WTC11 (cell line): ENCODE results near the gene MRFAP1. TPM values are rescaled to one million over a fixed set of nuclear protein-coding genes. Genes with fewer than 3 reads are reported as not detected.

Source experiments
- ATAC-seq: fragments of 200-7000 bp; cut with Tn5 transposase; 2 replicates; pipeline ENCODE4 v1.10.0; 2021; ENCODE audit warnings: mild to moderate bottlenecking, moderate library complexity
- CTCF ChIA-PET: fragments of 300-600 bp; sonication (Branson Sonifier 250); formaldehyde crosslinking; loops from one replicate; lab custom pipeline; 2021; ENCODE audit warnings: antibody characterized with exemption; lab: Charles Lee
- POLR2A ChIA-PET: fragments of 350-600 bp; sonication (Branson Sonifier 250); formaldehyde crosslinking; loops from one replicate; lab custom pipeline; 2021; ENCODE audit warnings: antibody characterized with exemption; lab: Charles Lee
- DNase-seq: peaks from one replicate; pipeline ENCODE4 v3.0.0; 2021; ENCODE audit warnings: low spot score
- H3K27ac Mint-ChIP-seq: 2 replicates; pipeline ENCODE4 v1.8.0; 2021; ENCODE audit warnings: mixed read lengths
- H3K27me3 Mint-ChIP-seq: 2 replicates; pipeline ENCODE4 v1.8.0; 2021; ENCODE audit warnings: low read depth, mild to moderate bottlenecking, moderate library complexity, mixed read lengths
- H3K36me3 Mint-ChIP-seq: 2 replicates; pipeline ENCODE4 v1.8.0; 2021; ENCODE audit warnings: mixed read lengths
- H3K4me1 Mint-ChIP-seq: 2 replicates; pipeline ENCODE4 v1.8.0; 2022; ENCODE audit warnings: mixed read lengths
- H3K4me3 Mint-ChIP-seq: 2 replicates; pipeline ENCODE4 v1.8.0; 2021; ENCODE audit warnings: mild to moderate bottlenecking, moderate library complexity, mixed read lengths
- H3K9me3 Mint-ChIP-seq: 2 replicates; pipeline ENCODE4 v1.8.0; 2021; ENCODE audit warnings: mixed read lengths
- CREB1 ChIP-seq: sonication (generic); formaldehyde crosslinking; IDR thresholded peaks from 2 replicates; pipeline ENCODE4 v1.8.0; 2023; ENCODE audit warnings: mild to moderate bottlenecking, missing genetic modification reagents
- ESRRA ChIP-seq: sonication (generic); formaldehyde crosslinking; IDR thresholded peaks from 2 replicates; pipeline ENCODE4 v1.8.1; 2022; ENCODE audit warnings: mild to moderate bottlenecking, missing genetic modification reagents, borderline replicate concordance
- JAZF1 ChIP-seq: fragments of 250-450 bp; sonication (Bioruptor Pico); IDR thresholded peaks from 2 replicates; pipeline ENCODE4 v1.9.0; 2021; ENCODE audit warnings: moderate library complexity, mild to moderate bottlenecking, inconsistent platforms
- MYBL2 ChIP-seq: sonication (generic); formaldehyde crosslinking; IDR thresholded peaks from 2 replicates; pipeline ENCODE4 v1.8.1; 2023; ENCODE audit warnings: mild to moderate bottlenecking, moderate library complexity, missing genetic modification reagents
- NR2C2 ChIP-seq: sonication (generic); formaldehyde crosslinking; IDR thresholded peaks from 2 replicates; pipeline ENCODE4 v1.8.0; 2022; ENCODE audit warnings: mild to moderate bottlenecking, missing genetic modification reagents
- NR3C1 ChIP-seq: sonication (generic); formaldehyde crosslinking; conservative IDR thresholded peaks from 2 replicates; pipeline ENCODE4 v1.8.1; 2023; ENCODE audit warnings: low read depth, mild to moderate bottlenecking, missing genetic modification reagents
- SMAD3 ChIP-seq: sonication (generic); formaldehyde crosslinking; IDR thresholded peaks from 2 replicates; pipeline ENCODE4 v1.8.0; 2022; ENCODE audit warnings: missing genetic modification reagents, mild to moderate bottlenecking, borderline replicate concordance
- TEAD1 ChIP-seq: sonication (generic); formaldehyde crosslinking; IDR thresholded peaks from 2 replicates; pipeline ENCODE4 v1.8.0; 2022; ENCODE audit warnings: mild to moderate bottlenecking, missing genetic modification reagents
- USF2 ChIP-seq: sonication (generic); formaldehyde crosslinking; IDR thresholded peaks from 2 replicates; pipeline ENCODE4 v1.8.1; 2023; ENCODE audit warnings: mild to moderate bottlenecking, missing genetic modification reagents, moderate library complexity
- ZNF232 ChIP-seq: sonication (generic); formaldehyde crosslinking; IDR thresholded peaks from 2 replicates; pipeline ENCODE4 v1.8.0; 2022; ENCODE audit warnings: mild to moderate bottlenecking, missing genetic modification reagents
- ZNF263 ChIP-seq: sonication (generic); formaldehyde crosslinking; IDR thresholded peaks from 2 replicates; pipeline ENCODE4 v1.8.1; 2022; ENCODE audit warnings: low read depth, mild to moderate bottlenecking, moderate library complexity, missing genetic modification reagents
- total RNA-seq: library from RNA; stranded (reverse); gene quantifications from 3 replicates; pipeline ENCODE4 v1.2.3, GENCODE V29; 2021
- TF ChIP-seq, protein P1 (sequence below): sonication (generic); formaldehyde crosslinking; IDR thresholded peaks from 2 replicates; pipeline ENCODE4 v1.8.1; 2022; ENCODE audit warnings: mild to moderate bottlenecking, moderate library complexity, missing genetic modification reagents
- TF ChIP-seq, protein P2 (sequence below): sonication (generic); formaldehyde crosslinking; IDR thresholded peaks from 2 replicates; pipeline ENCODE4 v1.8.0; 2023; ENCODE audit warnings: mild to moderate bottlenecking, missing genetic modification reagents
- TF ChIP-seq, protein P3 (sequence below): sonication (generic); formaldehyde crosslinking; IDR thresholded peaks from 2 replicates; pipeline ENCODE4 v1.8.1; 2022; ENCODE audit warnings: mild to moderate bottlenecking, missing genetic modification reagents, moderate library complexity, borderline replicate concordance

MRFAP1 gene
- total RNA-seq, 1 experiment from 2014 or later = 319 TPM

- TF ChIP-seq CREB1 (CRISPR knock-in tag) = no peak
- TF ChIP-seq, protein P1, sequence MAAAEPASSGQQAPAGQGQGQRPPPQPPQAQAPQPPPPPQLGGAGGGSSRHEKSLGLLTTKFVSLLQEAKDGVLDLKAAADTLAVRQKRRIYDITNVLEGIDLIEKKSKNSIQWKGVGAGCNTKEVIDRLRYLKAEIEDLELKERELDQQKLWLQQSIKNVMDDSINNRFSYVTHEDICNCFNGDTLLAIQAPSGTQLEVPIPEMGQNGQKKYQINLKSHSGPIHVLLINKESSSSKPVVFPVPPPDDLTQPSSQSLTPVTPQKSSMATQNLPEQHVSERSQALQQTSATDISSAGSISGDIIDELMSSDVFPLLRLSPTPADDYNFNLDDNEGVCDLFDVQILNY (CRISPR knock-in tag) = 0 out of 2 replicates have a peak, but pooled peaks have one; percentile 24
- H3K27me3 Mint-ChIP-seq = peaks cover 3% of the 10 kb centered on the region
- no peaks in the 10 kb centered on the region for H3K9me3 Mint-ChIP-seq
- peak overlapping the region; percentile 100; the same call in 1 of the 2 replicates for H3K4me3 Mint-ChIP-seq
- POLR2A ChIA-PET = interaction anchor here (1.2 kb wide), 1 partner anchor 37 kb away, joined by 4 read pairs; no protein-coding TSS in a partner anchor
- ATAC-seq (no peak), DNase-seq (no peak)
- H3K27ac Mint-ChIP-seq = peak overlapping the region; percentile 75
- peaks cover 22% of the 10 kb centered on the region for H3K4me1 Mint-ChIP-seq
- H3K36me3 Mint-ChIP-seq = peaks cover 26% of the 10 kb centered on the region
- CTCF ChIA-PET = no interaction called here
Measured at GRCh38 chr4:6643141-6643847, 2.8 kb downstream of the MRFAP1 start.

- DNase-seq (no peak), ATAC-seq (no peak)
- H3K27me3 Mint-ChIP-seq = peaks cover 3% of the 10 kb centered on the region
- ChIA-PET POLR2A (no interaction called here), CTCF (interaction anchor here (0.7 to 1.3 kb wide), 2 partner anchors 19 to 36 kb away, joined by 5 to 7 read pairs; no protein-coding TSS in a partner anchor)
- no peak overlapping the region for H3K4me3 Mint-ChIP-seq
- H3K9me3 Mint-ChIP-seq = no peaks in the 10 kb centered on the region
- TF ChIP-seq ZNF263 (CRISPR knock-in tag) = no peak
- TF ChIP-seq USF2 = peak; percentile 60
- TF ChIP-seq, protein P2, sequence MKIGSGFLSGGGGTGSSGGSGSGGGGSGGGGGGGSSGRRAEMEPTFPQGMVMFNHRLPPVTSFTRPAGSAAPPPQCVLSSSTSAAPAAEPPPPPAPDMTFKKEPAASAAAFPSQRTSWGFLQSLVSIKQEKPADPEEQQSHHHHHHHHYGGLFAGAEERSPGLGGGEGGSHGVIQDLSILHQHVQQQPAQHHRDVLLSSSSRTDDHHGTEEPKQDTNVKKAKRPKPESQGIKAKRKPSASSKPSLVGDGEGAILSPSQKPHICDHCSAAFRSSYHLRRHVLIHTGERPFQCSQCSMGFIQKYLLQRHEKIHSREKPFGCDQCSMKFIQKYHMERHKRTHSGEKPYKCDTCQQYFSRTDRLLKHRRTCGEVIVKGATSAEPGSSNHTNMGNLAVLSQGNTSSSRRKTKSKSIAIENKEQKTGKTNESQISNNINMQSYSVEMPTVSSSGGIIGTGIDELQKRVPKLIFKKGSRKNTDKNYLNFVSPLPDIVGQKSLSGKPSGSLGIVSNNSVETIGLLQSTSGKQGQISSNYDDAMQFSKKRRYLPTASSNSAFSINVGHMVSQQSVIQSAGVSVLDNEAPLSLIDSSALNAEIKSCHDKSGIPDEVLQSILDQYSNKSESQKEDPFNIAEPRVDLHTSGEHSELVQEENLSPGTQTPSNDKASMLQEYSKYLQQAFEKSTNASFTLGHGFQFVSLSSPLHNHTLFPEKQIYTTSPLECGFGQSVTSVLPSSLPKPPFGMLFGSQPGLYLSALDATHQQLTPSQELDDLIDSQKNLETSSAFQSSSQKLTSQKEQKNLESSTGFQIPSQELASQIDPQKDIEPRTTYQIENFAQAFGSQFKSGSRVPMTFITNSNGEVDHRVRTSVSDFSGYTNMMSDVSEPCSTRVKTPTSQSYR (CRISPR knock-in tag) = no peak
- H3K36me3 Mint-ChIP-seq = peaks cover 26% of the 10 kb centered on the region
- H3K4me1 Mint-ChIP-seq = peaks cover 22% of the 10 kb centered on the region
- no peak overlapping the region for H3K27ac Mint-ChIP-seq
Measured at GRCh38 chr4:6644792-6645530, 4.5 kb downstream of the MRFAP1 start.

GRCh38 chr4:6647169-6647568, 6.7 kb downstream of the MRFAP1 start:
- H3K36me3 Mint-ChIP-seq = peaks cover 8% of the 10 kb centered on the region
- ChIA-PET POLR2A (no interaction called here), CTCF (interaction anchor here (1.2 kb wide), 1 partner anchor 17 kb away, joined by 4 read pairs; no protein-coding TSS in a partner anchor)
- peaks cover 3% of the 10 kb centered on the region for H3K27me3 Mint-ChIP-seq
- H3K4me3 Mint-ChIP-seq = no peak overlapping the region
- no peak for DNase-seq
- H3K4me1 Mint-ChIP-seq = peaks cover 11% of the 10 kb centered on the region
- no peak for ATAC-seq
- no peaks in the 10 kb centered on the region for H3K9me3 Mint-ChIP-seq
- peak overlapping the region; percentile 12; the same call in 1 of the 2 replicates for H3K27ac Mint-ChIP-seq
- TF ChIP-seq JAZF1 (no peak), ESRRA (no peak), MYBL2 (CRISPR knock-in tag) (no peak), TEAD1 (CRISPR knock-in tag) (no peak), ZNF232 (CRISPR knock-in tag) (no peak), SMAD3 (CRISPR knock-in tag) (no peak), NR3C1 (no peak), NR2C2 (CRISPR knock-in tag) (no peak)
- TF ChIP-seq, protein P3, sequence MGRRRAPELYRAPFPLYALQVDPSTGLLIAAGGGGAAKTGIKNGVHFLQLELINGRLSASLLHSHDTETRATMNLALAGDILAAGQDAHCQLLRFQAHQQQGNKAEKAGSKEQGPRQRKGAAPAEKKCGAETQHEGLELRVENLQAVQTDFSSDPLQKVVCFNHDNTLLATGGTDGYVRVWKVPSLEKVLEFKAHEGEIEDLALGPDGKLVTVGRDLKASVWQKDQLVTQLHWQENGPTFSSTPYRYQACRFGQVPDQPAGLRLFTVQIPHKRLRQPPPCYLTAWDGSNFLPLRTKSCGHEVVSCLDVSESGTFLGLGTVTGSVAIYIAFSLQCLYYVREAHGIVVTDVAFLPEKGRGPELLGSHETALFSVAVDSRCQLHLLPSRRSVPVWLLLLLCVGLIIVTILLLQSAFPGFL = no peak
